Measurements from ENCODE around the gene TRPM8.

TRPM8 gene

DNA sequence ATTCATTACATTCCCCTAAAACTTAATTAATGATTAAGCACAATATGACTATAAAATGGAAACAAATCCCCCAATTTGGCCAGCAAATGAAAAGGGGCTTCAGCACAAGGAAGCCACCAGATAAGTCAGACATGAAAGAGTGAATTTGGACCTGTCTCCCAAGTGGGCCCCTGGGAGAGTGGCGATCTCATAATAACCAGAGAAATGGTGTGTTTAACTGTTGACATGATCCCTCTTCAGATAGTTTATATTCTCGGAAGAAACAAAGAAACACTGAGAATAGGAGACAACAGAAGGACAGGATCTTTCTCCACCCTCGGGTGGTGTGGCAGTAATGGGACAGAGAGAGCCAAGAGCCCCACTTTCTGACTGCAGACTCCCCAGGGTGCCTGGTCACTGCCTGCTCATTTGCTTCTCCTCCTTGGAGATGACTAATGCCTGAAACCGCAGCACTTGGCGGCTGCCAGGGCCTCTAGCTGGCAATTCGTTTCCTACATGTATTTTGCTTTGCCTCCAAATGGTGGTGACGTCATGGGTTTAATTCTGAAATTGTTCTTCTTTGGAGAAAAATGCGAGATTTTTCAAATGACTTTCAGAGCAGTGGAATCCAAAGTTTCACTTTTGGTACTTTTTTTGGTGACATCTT is 86.9 kb downstream of the TRPM8 start:
- no peak for DNase-seq

DNA sequence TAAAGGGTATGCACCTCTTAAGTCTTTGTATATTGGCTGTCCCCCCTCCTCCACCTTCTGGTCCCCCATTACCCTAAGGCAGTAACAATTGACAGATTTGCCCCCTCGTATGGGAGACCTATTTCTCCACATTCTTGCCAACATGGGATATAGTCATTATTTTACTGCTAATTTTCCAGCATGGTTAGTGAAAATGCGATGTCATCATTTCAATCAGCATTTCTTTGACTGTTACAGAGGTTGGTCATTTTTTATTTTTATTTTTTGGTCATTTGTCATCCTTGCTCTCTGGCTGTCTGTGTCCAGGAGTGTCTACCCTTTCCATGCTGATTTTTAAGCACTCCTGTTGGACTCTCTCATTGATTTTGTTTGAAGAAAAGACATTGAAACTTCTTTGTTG is 88.0 kb downstream of the TRPM8 start:
- DNase-seq = no peak

DNA sequence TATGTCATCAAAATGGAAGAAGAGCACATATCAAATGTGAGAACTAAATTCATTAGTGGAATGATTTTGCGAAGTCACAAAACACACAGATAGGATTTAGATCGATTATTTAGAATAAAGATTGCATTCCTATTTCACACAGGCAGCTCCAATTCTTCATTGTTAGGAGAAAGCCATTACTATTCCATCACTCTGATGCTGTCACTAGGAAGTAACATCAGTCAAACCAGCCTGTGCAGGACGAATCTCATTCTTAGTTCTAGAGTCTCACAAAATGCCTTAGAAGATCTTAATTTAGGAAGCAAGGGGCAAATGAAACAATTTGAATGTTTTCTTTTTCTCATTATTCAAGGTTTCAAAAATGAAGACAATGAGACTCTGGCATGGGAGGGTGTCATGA is 89.3 kb downstream of the TRPM8 start:
- no peak for DNase-seq

DNA sequence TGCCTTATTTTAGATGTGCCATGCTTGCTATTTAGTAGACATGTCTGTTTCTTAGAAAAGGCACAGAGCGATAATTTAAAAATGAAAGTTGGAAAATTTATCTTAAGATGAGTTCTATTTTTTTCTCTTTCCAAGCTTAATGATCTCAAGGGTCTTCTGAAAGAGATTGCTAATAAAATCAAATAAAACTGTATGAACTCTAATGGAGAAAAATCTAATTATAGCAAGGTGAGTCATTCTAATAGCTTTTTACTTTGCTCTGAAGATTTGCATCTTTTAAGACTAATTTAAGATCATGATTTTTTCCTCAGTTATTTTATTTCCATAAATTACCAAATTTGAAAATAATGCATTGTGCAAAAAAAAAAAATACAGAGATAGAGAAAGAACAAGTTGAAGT is 97.3 kb downstream of the TRPM8 start:
- DNase-seq = no peak

DNA sequence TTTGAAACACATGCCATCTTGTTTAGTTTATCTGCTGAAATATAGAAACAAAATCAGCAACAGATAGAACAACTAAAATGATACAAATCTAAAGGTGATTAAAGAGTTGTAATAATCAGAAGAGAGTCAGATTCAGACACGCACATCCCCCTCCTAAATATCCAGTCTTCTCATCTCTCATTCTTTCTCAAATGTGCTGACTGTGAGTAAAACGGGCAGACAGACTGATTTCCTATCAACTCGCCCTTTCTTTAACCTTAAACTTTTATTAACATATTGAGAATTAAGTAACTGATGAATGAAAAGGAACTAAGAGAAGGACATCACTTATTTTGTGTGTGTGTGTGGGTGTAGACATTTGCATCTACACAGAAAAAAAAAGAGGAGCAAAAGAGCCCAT is 98.7 kb downstream of the TRPM8 start:
- DNase-seq = no peak

DNA sequence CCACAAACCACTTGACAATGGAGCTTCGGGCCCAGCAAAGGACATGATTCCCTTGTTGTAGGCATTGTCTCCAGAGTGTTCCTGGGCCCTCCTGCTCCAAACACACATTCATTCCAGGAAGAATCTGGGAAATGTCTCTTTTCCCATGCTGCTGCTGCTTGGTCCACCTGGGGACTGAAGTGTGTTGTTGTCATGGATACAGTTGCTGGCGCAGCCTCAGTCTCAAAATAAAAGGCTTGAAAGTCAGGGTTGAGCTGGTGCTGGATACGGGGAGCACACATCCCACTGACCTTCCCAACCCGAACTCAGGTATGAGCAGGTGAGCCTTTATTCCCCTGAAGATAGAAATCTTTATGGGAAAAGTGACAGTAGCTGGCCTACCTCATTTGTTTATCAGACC is 102.7 kb downstream of the TRPM8 start:
- no peak for DNase-seq

DNA sequence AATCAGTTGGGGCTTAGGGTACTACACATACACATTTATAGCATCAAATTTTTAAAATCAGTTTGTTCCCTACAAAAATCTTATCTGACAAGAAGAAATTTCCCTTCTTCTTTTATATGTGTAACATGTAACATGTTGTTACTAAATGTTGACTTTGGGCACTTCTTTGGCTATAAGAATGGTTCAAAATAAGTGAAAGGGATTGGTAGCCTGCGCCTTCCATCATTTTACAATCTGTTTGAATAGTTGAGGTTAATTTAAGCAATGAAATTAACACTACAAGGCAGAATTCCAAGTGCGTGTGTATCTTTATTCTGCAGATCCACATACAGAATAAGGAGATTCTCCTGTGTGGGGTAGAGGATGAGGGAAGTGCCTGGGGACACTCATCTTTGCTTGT is 103.2 kb downstream of the TRPM8 start:
- no peak for DNase-seq

DNA sequence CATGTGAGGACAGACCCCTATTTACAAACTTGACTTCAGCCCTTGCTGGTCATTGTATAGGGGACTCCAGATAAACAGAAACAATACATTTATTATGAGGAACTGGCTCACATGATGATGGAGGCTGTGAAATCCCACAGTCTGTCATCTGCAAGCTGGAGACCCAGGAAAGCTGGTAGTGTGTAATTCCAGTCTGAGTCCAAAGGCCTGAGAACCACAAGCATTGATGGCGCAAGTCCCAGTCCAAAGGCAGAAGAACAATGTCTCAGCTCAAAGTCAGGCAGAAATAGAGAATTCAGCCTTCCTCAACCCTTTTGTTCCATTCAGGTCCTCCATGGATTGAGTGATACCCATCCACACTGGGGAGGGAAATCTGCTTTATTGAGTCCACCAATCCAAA is 105.3 kb downstream of the TRPM8 start:
- no peak for DNase-seq

DNA sequence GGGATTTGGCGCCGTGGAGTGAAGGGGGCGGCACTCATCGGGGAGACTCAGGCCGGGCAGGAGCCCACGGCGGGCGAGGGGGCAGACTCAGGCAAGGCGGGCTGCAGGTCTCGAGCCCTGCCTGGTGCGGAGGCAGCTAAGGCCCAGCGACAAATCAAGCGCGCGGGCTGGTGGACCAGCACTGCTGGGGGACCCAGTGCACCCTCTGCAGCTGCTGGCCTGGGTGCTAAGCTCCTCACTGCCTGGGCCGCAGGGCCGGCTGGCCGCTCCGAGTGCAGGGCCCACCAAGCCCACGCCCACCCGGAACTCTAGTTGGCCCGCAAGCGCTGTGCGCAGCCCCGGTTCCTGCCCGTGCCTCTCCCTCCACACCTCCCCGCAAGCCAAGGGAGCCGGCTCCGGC is 107.1 kb downstream of the TRPM8 start:
- DNase-seq = no peak

DNA sequence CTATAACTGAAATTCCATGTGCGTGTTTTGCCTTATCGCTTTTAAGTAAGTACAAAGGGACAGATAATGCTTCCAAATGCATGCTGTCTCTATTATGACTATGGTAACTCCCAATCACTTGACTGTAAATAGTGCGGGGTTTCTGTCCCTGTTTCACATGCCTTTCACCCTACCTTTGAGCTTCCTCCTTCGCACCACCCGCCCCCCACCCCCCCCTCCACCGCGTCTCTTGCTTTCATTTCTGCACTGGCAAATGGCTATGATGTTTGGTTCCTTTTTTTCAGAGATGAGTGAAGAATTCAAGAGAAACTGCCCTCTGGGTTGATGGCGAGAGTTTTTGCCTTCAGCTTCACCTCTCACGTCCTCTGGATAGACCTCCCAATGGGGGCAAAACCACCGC is 108.3 kb downstream of the TRPM8 start:
- no peak for DNase-seq

DNA sequence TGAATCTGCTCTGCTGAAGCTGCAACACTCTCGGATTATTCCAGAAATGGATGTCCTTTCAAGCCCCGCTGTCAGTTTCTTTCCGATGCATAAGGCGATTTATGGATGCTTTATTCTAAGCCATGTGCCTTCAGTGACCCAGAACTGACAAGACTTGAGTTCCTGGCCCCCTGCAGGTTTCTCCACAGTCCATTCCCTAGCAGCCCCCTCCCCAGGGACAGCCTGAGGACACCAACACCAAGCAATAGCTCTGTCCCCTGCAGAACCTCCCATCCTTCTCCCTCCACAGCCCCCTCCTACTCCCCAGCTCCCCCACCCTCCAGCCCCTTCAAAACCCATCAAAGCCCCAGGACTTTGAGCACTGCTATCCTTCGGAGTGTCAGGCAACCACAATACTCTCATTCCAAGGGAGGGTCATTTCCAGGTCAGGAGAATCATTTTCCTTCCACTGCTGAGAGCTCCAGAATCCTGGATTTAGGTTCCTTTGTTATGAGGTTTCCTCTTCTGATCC is 108.8 kb downstream of the TRPM8 start:
- no peak for DNase-seq

DNA sequence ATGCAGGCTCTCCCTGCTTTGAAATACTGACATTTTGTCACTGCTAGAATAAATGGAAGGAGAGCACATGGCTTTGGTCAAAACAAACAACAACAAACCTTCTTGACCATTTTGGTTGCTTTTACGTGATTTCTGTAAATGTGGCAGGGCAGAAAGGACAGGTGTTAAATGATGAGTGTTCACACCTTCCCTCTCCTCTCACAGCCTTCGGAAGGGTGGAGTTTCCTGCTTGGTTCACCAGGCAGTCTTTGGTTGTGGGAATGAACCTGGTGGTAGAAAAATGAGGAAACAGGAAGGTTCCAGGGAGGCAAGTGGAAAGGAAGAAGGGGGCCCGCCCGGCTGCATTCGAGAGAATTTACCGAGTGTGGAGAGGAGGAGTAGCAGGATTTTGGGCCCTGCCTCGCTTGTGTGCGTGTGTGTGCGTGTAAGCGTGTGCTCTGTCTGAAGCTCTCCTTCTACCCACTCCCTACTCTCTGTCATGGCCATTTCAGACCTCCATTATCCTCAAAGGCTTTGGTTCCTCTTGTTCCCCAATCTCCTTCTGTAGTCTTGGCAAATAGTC is 109.6 kb downstream of the TRPM8 start:
- DNase-seq = no peak

DNA sequence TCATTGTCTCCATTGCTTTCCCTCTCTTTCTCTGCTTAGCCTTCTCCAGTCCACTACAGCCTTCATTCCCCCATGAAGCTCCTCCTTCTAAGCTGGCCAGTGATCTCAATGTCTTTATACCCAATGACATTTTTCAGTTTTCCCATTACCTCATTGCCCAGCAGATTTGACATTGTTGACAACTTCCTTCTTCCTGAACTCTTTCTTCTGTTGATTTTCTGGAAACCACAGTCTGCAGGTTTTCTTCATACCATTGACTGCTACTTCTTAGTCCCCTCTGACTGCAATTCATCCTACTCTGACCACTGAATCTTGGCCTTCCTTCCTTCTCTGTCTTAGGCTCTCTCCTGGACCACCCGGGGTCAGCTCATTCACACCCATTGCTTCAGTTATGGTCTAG is 110.5 kb downstream of the TRPM8 start:
- no peak for DNase-seq

DNA sequence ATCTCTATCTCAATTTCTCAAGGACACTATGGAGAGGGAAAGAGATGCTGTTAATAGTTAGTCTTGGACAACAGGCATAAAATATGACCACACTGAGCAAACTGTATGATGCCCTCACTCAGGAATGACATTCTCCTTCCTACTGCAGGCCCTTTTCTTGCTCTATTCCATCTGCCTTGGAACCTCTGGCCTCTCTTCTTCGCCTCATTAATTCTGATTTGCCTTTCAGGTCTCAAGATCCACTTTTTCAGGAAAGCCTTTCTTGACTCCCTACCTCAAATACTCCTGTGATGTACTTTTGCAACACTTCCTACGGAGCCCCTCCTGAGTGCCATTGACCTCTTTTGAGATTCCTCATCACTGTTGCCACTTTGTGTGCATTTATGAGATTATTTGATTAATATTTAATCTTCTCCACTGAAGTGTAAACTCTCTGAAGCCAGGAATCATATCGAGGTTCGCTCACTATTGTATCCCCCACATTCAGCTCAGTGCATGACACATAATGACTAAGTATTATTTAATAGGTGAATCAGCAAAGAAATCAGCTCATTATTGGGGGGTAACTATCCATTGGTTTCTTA is 112.1 kb downstream of the TRPM8 start:
- DNase-seq = no peak

DNA sequence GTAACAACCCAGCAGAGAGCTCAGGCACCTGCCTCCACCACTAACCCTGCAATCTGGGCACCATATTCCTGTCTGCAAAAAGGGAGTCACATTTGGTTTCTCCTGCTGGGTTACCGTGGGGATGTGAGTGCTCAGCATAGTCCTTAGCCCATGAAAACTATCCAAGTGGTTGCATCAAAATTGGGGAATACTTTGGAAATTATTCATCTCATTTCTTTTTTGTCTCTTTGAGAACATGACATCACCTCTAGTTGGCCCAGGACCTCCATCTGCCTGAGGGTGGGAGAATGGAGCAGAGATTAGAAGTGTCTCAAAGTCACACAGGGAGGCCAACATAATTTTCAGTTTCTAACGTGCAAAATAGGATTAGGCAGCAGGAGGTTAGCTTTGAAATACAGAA is 114.0 kb downstream of the TRPM8 start:
- no peak for DNase-seq

DNA sequence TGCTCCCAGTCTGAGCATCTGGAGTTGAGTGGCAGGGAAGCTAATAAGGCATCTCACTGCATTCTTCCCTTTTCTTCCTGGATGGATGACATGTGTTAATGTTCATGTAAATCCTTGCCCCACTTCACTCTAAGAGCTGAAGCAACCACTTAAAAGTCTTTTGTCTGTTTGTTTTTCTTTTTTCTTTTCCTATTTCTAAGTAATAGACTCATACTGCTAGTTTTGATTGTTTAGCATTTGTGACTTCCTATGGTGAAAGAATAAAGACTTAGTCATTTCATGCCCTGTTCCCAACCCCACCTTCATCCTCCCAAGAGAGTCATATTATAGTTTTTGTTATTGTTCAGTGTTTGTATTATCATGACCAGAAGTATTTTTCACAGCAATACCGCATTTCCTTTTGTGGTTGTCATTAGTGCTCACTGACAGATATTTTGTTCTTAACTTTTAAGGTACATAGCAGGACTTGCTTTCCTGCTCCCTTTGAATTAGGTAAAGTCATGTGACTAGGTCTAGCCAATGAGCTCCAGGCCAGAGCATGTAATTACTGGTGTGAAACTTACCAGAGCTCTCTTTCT is 115.2 kb downstream of the TRPM8 start:
- DNase-seq = no peak

DNA sequence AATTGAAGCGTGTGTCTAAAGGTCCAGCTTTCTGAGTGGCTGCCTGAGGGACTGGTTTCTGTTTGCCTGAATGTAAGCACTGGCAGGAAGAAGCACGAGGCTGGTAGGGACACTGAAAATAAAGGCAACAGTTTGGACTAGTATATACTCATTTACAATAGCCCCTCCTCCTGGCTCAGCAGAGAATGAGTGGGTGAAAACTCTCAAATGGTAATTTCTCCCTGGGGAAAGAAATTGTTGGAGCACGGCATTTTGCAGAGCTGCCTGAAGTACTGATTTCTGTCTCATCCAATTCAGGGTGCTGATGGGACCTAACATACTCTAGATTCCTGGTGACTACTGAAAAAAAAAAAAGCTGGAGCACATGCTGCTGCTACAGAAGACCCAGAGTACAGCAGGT is 116.0 kb downstream of the TRPM8 start:
- no peak for DNase-seq

DNA sequence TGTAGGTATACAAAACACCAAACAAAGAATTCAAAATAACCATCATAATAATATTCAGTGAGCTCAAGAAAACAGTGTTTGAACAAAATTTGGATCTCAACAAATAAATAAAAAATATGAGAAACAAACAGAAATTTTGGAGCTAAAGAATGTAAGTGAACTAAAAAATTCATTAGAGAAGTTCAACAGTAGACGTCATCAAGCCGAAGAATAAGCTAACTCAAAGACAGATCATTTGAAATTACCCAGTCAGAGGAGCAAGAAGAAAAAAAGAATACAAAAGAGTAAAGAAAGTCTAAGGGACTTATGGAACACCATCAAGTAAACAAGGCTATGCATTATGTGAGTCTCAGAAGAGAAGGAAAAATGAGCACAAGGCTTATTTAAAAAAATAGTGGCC is 116.7 kb downstream of the TRPM8 start:
- no peak for DNase-seq

DNA sequence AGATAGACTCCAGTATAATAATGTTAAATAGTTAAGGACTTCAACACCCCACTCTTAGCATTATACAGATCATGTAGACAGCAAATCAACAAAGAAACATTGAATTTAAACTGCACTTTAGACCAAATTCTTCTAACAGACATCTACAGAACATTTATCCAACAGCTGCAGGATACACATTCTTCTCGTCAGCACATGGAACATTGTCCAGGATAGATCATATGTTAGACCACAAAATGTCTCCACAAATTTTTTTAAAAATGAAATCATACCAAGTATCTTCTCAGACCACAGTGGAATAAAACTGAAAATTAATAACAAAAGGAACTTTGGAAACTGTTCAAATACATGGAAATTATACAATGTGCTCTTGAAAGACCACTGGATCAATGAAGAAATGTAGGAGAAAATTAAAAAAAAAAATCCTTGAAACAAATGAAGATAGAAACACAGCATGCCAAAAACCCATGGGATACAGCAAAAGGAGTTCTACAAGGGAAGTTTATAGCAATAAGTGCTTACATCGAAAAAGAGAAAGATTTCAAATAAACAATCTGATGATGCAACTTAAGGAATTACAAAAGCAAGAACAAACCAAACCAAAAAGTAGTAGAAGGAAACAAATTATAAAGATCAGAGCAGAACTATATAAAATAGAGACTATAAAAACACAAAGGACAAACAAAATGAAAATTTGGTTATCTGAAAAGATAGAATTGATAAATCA is 121.1 kb downstream of the TRPM8 start:
- DNase-seq = no peak

DNA sequence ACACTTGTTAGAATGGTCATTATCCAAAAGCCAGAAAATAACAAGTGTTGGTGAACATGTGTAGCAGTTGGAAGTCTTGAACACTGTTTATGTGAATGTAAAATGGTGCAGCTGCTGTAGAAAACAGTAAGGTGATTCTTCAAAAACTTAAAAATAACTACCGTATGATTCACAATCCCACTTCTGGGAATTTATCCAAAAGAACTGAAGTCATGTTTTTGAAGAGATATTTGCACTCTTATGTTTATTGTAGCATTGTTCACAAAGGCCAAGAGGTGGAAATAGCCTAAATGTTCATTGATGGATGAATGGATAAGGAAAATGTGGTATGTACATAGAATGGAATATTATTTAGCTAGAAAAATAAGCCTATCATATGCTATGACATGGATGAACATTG is 127.0 kb downstream of the TRPM8 start:
- DNase-seq = no peak

DNA sequence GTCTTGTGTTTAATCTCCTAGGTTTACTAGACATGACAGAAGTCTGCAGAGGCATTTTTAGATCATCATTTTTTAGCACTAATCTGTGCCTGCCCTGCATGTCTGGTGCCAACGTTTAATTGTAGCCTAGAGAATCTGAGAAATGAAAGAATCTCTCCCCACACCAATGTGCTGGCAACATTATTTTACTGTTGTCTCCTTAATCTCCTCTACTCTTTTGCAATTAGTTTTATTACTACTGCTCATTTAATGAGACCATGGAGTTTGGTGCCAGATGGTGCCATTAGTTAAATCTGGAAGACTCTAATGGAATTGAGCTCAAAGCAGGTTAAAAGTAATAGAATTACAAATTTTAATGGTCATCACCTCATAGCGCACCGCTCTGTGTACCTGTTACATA is 129.3 kb downstream of the TRPM8 start:
- peak; percentile 2 for DNase-seq

DNA sequence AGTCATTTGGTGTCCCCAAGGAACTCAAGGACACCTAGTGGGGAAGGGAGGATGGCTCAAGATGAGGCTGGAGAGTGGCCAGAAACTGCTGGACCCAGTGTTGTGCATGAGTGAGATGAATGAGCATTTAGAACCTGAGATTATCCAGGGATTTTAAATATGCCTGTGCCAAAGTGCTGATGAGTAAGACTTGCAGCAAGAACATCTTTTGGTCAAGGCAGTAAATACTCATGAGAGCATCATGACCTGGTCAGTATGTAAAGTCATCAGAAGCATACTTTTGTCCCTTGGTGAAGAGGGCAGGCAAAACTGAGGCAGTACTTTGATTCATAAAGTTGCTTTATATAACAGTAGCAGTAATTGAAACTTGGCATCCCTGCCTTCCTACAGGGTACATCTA is 130.2 kb downstream of the TRPM8 start:
- DNase-seq = no peak

DNA sequence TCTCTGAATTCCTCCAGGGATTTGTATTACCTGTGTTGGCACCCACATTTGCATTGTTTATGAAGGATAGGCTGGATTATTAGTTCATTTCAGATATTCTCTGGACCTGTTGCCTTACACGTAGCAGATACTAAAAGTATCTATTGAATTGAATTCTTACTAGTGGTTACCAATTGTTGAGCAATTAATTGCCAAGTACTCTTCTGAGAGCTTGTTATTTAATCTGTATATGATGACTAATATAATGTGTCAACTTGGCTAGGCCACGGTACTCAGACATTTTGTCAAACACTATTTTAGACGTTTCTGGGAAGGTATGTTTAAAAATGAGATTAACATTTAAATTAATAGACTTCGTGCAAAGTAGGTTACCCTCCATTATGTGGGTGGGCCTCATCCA is 130.9 kb downstream of the TRPM8 start:
- no peak for DNase-seq
